HUDEP-2 (cell line): ENCODE data around the gene CTBS.
"Not testable (repeated sequence)": the region's sequence is repeated elsewhere in the genome, so short reads cannot be mapped to it uniquely, and the experiment has no call there.

Experiments used
- DNase-seq, 76 experiments: peaks; one replicate each; lab custom pipeline; 2025; ENCODE audit not compliant: unreplicated experiment in 76 of 76; lab: John Stamatoyannopoulos, UW

The CTBS gene

GRCh38 chr1:84507887-84508286 is 66.4 kb downstream of the CTBS start:
- DNase-seq = not testable (repeated sequence)

- DNase-seq = no peak
Measured at GRCh38 chr1:84506729-84507453, 67.3 kb downstream of the CTBS start.

DNA sequence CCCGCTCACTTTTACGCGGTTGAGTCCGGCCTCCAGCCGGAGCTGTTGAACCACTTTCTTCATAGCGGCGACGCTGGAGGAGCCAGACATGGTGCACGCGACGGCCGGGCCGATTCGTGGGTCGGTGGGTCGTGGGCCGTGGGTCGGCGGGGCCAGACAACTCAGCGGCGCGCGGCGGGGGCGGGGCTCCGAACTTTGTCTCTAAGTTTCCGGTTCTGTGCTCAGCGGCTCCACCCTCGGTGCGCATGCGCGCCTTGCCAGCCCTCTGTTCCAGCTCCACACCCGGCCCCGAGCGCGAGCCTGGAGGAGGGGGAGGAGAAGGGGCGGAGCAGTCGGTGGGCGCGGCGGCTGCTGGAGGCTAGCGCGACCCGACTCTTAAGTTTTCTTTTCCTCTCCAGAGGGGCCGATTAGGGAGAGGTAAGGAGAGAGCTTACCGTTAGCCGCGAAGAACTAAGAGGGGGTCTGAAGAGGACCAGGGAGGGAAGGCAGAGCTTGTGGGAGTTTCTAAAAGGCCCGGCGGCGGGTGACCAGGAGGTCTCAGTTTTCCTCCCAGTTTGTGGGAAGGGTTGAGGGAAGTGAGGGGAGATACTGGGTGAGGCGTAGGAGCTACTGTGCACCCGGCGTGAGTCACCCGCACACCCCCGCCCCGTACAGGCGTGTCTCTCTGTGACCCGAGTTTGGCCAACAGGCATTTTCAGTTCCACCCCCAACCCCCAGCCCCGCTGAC is 68.1 kb downstream of the CTBS start, which contains the start of the genes GNG5 and SPATA1:
Gene GNG5, minus strand, starts transcription at position 580 of the 727 bp plus-strand sequence. Its CDS starts 490 bp downstream, at position 90.
Gene SPATA1, plus strand, starts transcription at position 385 of the 727 bp plus-strand sequence. CDS start 9,974 bp downstream, outside the sequence.
- DNase-seq = peak; percentile 44 to 97 (median 95)

- peak in 35 of 76 experiments; percentile 18 to 82 (median 52) for DNase-seq
Measured at GRCh38 chr1:84505493-84506001, 68.7 kb downstream of the CTBS start.

GRCh38 chr1:84504580-84505492 is 69.4 kb downstream of the CTBS start:
- DNase-seq = peak in 4 of 76 experiments; percentile 6 to 29 (median 15)

GRCh38 chr1:84502927-84503326 is 71.3 kb downstream of the CTBS start:
- no peak for DNase-seq
